GM06990 (cell line): ENCODE data around the gene IGIP.

Experiments used
- DNase-seq: peaks from one replicate; pipeline ENCODE4 v3.0.0-alpha.2; 2011; ENCODE audit not compliant: insufficient read length; ENCODE audit errors: extremely low read depth
- H3K27me3 ChIP-seq: replicated peaks from 2 replicates; pipeline ENCODE4 v1.6.0; 2011; ENCODE audit warnings: low read length; ENCODE audit not compliant: control insufficient read depth, insufficient read depth
- H3K36me3 ChIP-seq: 2 replicates; pipeline ENCODE4 v1.5.1; 2011; ENCODE audit warnings: low read length; ENCODE audit not compliant: control insufficient read depth, insufficient read depth
- H3K4me3 ChIP-seq: replicated peaks from 2 replicates; pipeline ENCODE4 v1.5.1; 2011; ENCODE audit warnings: low read depth, mild to moderate bottlenecking, control low read depth, low read length
- CTCF ChIP-seq: IDR thresholded peaks from 2 replicates; pipeline ENCODE4 v1.5.1; 2011; ENCODE audit warnings: low read length, control low read depth, mild to moderate bottlenecking, inconsistent platforms; ENCODE audit not compliant: insufficient read depth, poor library complexity, severe bottlenecking

The IGIP gene

GRCh38 chr5:140145256-140145655, 19.5 kb downstream of the IGIP start:
- Histone ChIP-seq H3K4me3 (no peak overlapping the region), H3K36me3 (no peaks in the 10 kb centered on the region), H3K27me3 (no peaks in the 10 kb centered on the region; the same call in 1 of the 2 replicates)
- no peak for DNase-seq
- no peak for TF ChIP-seq CTCF

DNA sequence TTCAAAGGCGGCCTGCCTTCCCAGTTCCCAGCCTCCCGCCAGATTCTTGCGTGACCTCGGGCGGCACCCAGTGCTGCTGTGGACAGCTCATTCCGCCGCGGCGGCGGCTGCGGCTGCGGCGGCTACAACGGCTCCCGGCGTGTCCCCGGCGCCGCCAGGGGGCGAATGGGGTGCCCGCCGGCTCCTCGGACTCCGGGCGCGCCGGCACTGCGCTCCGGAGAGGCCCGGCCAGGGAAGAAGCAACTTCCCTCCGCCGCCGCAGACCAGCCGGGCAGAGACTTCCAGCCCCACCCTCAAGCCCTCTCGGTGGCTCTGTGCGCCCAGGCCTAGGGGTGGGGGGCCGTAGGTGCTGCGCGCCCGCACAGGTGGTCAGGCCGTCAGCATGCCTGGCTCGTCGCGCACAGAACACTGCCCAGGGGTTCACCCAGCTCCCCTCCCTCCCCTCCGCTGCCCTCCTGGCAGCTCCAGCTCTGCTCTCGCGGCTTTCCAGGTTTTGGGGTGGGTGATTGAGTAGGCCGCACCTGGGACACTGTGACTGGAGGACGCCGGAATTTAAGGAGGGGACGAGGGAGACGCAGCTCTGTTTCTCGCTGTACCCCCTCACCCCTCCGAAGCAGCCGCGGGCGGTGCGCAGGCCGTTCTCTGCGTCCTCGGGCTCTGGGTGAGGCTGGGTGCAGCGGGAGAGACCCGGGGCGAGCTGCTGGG, 20.2 kb downstream of the IGIP start:
- Histone ChIP-seq H3K36me3 (no peaks in the 10 kb centered on the region), H3K27me3 (no peaks in the 10 kb centered on the region; the same call in 1 of the 2 replicates), H3K4me3 (peak overlapping the region; percentile 43)
- DNase-seq, result peak; percentile 70
- TF ChIP-seq CTCF, result peak; percentile 32

DNA sequence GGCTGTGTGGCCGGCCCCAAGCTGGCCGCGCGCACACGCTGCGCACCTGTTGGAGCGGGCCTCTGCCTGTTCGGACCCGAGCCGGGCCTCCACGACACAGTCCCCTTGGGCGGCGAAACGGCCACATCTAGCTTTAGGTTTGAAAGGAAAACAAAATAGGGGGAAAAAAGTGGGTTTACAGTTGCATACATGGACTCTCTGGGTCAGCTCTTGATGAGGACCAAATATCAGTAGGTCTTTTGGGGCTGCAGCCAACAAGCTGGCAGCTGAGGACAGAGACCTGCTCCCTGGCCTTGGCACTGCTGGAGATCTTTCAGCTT, 20.7 kb downstream of the IGIP start:
- Histone ChIP-seq H3K4me3 (no peak overlapping the region), H3K27me3 (no peaks in the 10 kb centered on the region; the same call in 1 of the 2 replicates), H3K36me3 (no peaks in the 10 kb centered on the region)
- TF ChIP-seq CTCF, result no peak
- DNase-seq, result no peak

- no peak for TF ChIP-seq CTCF
- no peak for DNase-seq
- Histone ChIP-seq H3K4me3 (no peak overlapping the region), H3K27me3 (no peaks in the 10 kb centered on the region; the same call in 1 of the 2 replicates), H3K36me3 (no peaks in the 10 kb centered on the region)
Measured at GRCh38 chr5:140147460-140147859, 21.7 kb downstream of the IGIP start.

DNA sequence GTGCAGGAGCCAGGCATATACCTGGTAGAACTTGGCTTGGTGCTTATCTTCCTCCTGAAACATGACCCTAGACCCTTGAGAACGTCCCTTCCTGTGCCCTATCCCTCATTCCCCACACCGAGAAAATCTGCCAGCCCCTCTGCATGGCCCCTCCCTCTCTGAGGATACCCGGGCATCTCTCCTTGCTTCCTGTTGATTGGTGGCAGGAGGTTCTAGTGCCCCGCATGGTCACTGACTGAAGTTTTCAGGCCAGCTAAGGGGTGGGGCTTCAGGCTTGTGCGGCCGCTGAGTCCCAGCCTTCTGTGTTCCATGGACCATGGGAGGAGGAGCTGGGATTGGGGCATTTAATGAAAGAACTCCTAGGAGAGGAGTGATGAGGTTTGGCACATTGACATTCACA, 22.8 kb downstream of the IGIP start:
- DNase-seq, result no peak
- no peaks in the 10 kb centered on the region; the same call in 1 of the 2 replicates for H3K27me3 ChIP-seq
- no peak overlapping the region for H3K4me3 ChIP-seq
- no peaks in the 10 kb centered on the region for H3K36me3 ChIP-seq
- no peak for TF ChIP-seq CTCF

DNA sequence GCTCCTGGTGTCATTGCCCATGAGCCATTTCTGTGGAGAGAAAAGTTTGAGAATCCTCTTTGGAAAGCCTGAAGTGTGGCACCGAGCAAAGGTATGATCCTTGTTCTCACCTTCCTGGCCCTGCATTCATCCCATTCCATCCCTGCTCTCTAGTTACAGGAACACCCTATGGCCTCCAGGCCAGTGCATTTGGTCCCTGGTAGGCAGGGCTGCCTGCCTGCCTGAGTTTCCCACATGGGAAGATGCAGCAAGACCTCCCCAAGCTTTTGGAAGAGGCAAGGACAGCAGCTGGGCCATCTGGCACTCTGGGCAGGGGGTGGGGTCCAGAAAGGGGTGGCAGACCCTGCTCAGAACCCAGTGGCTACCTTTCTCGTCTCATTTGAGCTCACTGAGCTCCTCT, 24.5 kb downstream of the IGIP start:
- no peak for TF ChIP-seq CTCF
- no peaks in the 10 kb centered on the region for H3K36me3 ChIP-seq
- no peak overlapping the region for H3K4me3 ChIP-seq
- H3K27me3 ChIP-seq, result no peaks in the 10 kb centered on the region; the same call in 1 of the 2 replicates
- no peak for DNase-seq
